Immature natural killer cell (primary cell): ENCODE results near the gene EDN3. TPM values are rescaled to one million over a fixed set of nuclear protein-coding genes. Genes with fewer than 3 reads are reported as not detected.
"Not testable (repeated sequence)": the region's sequence is repeated elsewhere in the genome, so short reads cannot be mapped to it uniquely, and the experiment has no call there.

Source experiments
- DNase-seq, 3 donors: peaks; one replicate each; pipeline ENCODE4 v3.0.0; 2022; ENCODE audit warnings: mixed read lengths in 1 of 3
- H3K27ac Mint-ChIP-seq, 6 donors: one replicate each; pipeline ENCODE4 v1.8.0; 2020; ENCODE audit warnings: mixed read lengths in 6 of 6, mild to moderate bottlenecking in 5 of 6, inconsistent platforms in 4 of 6, moderate library complexity in 3 of 6
- H3K27me3 Mint-ChIP-seq, 3 donors: one replicate each; pipeline ENCODE4 v1.8.0; 2020 to 2021; ENCODE audit warnings: low read depth in 3 of 3, mild to moderate bottlenecking in 3 of 3, mixed read lengths in 3 of 3, moderate library complexity in 3 of 3, inconsistent platforms in 1 of 3
- H3K36me3 Mint-ChIP-seq, 3 donors: one replicate each; pipeline ENCODE4 v1.8.0; 2020; ENCODE audit warnings: mixed read lengths in 3 of 3, inconsistent platforms in 2 of 3, mild to moderate bottlenecking in 2 of 3
- H3K4me1 Mint-ChIP-seq, 2 donors: one replicate each; pipeline ENCODE4 v1.8.0; 2020; ENCODE audit warnings: inconsistent platforms in 2 of 2, mild to moderate bottlenecking in 2 of 2, mixed read lengths in 2 of 2, moderate library complexity in 1 of 2
- H3K4me3 Mint-ChIP-seq, 5 donors: one replicate each; pipeline ENCODE4 v1.8.0; 2020; ENCODE audit warnings: mild to moderate bottlenecking in 5 of 5, mixed read lengths in 5 of 5, inconsistent platforms in 3 of 5, moderate library complexity in 3 of 5
- H3K9me3 Mint-ChIP-seq, 6 donors: one replicate each; pipeline ENCODE4 v1.8.0; 2020; ENCODE audit warnings: mild to moderate bottlenecking in 6 of 6, mixed read lengths in 6 of 6, inconsistent platforms in 4 of 6, moderate library complexity in 3 of 6
- polyA plus RNA-seq, 3 donors: library from polyadenylated mRNA; unstranded; fragments of 300-500 nt; fragmentation: Illumina TruSeq; gene quantifications; one replicate each; pipeline ENCODE4 v1.2.3, GENCODE V29; 2021

Gene EDN3
- polyA plus RNA-seq, 3 donors from 2014 or later: not detected

DNA sequence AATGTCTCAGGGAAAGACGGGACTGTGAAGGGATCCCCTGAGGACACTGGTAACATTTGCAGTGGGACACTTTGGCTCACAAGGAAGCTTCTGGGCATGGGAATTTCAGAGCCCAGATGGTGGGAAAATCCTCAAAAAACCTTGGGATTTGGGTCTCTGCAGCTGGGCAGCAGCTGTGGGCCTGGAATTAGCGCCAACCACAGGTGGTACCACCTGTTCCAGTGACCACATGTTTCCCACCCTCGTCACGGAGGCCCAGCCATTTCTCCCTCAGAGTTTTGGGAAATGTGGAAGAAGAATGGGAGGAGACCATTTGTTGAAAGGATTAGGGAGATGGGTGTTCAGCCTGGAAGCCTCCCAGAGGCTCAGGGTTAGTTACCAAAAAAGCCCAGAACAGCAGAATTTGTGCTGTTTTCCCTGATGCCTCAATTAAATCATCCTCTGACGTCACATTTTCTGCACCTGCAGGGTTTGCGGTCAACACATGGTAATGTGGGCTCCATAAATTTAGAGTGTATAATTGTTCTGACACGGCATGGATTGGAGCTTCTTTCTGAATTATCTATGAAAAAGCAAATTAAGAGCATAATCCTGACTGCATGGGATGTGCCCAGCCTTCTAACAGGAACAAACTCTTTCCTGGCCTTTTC is 34.4 kb downstream of the EDN3 start:
- no peaks in the 10 kb centered on the region for H3K4me1 Mint-ChIP-seq
- H3K9me3 Mint-ChIP-seq: no peaks in the 10 kb centered on the region
- no peaks in the 10 kb centered on the region for H3K36me3 Mint-ChIP-seq
- no peak for DNase-seq
- no peak overlapping the region for H3K27ac Mint-ChIP-seq
- H3K27me3 Mint-ChIP-seq: peaks cover 2 to 6% (median 4%) of the 10 kb centered on the region in 3 donors
- no peak overlapping the region for H3K4me3 Mint-ChIP-seq

DNA sequence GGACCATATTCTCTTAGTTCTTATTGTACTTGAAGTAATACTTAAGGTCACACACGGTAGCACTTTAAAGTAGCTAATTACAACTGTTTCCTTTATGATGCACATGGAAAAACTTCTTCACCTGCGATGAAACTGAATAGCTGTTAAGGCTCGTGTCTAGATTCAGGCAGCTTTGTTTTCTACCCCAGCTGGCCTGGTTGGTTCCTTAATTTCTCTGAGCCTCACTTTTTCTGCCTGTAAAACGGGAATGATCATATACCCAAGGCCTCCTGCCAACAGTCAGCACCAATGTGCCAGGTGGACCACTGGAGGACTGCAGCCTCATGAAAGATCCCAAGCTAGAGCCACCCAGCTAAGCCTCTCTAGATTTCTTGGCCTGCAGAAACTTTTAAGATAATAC is 35.0 kb downstream of the EDN3 start:
- no peaks in the 10 kb centered on the region for H3K36me3 Mint-ChIP-seq
- no peak overlapping the region for H3K27ac Mint-ChIP-seq
- H3K9me3 Mint-ChIP-seq: no peaks in the 10 kb centered on the region
- H3K4me3 Mint-ChIP-seq: no peak overlapping the region
- H3K27me3 Mint-ChIP-seq: peaks cover 2 to 6% (median 5%) of the 10 kb centered on the region in 3 donors
- H3K4me1 Mint-ChIP-seq: no peaks in the 10 kb centered on the region
- DNase-seq: no peak

DNA sequence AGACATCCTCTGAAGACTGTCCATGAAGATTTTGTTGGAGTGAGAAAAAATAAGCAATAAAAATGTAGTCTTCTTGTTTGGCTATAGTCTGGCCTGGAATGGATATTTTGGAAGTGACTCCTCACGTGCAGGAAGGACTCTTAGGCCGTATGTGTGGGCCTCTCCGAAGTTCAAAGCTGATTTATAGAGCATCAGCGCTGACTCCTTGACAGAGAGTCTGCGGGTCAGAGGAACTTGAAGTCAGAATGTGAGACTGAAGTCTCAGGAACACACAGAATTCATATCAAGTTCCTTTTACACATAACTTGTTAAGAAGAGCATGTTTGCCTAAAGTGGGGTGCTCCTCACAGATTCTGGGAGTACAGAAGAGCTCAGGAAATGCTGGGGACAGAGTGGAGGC is 36.1 kb downstream of the EDN3 start:
- Mint-ChIP-seq H3K27ac (no peak overlapping the region), H3K27me3 (peaks cover 2 to 6% (median 2%) of the 10 kb centered on the region in 3 donors), H3K36me3 (no peaks in the 10 kb centered on the region), H3K4me3 (no peak overlapping the region), H3K4me1 (no peaks in the 10 kb centered on the region), H3K9me3 (no peaks in the 10 kb centered on the region)
- no peak for DNase-seq

DNA sequence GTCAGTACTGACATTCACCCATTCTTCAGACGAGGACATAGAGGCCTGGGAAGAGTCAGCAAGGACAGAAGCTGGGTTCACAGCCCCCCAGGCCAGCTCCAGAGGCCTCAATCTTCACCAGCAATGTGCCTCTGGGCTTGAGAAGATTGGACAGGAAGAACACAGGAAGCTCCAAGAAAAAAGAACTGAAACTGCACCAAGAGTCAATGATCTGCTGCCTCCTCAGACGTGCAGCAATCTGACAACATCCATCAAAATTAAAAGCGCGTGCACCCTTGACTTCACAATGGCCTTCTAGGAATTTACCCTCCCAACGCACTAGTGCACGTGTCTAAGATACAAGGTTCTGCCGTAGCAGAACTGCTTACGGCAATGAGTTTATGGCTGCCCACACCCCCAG is 38.0 kb downstream of the EDN3 start:
- H3K4me1 Mint-ChIP-seq, H3K27me3 Mint-ChIP-seq, H3K27ac Mint-ChIP-seq, H3K9me3 Mint-ChIP-seq, H3K36me3 Mint-ChIP-seq, DNase-seq, H3K4me3 Mint-ChIP-seq: not testable (repeated sequence)

DNA sequence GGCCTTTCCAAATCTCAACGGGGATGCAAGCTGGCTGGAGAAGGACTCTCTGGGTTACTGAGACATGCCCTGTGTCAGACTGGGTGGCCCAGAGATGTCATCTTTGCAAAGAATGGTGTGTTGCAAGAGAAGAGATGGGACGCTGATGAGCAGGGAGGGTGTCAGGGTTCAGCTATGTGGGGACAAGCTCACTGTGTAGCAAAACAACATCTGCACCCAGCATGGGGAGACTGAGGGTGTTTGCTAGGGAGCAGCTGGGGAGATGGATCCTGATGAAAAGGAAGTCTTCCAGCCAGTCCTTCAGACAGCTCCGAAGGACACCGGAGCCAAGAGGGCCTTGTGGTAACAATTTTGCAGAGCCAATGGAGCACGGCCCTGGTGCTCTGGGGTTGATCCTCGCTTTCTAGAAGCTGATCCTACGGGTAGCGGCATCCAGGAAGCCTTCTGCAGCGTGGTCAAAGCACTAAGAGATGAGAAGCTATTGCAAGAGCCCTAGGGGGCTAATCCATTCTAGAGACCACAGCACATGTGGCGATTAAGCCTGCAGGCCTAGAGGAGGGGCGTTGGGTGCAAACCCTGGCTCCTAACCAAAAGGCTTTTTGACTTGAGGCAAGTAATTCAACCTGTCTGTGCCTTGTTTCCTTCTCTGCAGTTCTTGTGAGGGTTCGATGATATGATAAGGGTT is 39.9 kb downstream of the EDN3 start:
- Mint-ChIP-seq H3K4me3 (no peak overlapping the region), H3K27me3 (peaks cover 0 to 2% (median 1%) of the 10 kb centered on the region in 3 donors), H3K9me3 (no peaks in the 10 kb centered on the region), H3K4me1 (no peaks in the 10 kb centered on the region), H3K36me3 (no peaks in the 10 kb centered on the region), H3K27ac (no peak overlapping the region)
- no peak for DNase-seq

DNA sequence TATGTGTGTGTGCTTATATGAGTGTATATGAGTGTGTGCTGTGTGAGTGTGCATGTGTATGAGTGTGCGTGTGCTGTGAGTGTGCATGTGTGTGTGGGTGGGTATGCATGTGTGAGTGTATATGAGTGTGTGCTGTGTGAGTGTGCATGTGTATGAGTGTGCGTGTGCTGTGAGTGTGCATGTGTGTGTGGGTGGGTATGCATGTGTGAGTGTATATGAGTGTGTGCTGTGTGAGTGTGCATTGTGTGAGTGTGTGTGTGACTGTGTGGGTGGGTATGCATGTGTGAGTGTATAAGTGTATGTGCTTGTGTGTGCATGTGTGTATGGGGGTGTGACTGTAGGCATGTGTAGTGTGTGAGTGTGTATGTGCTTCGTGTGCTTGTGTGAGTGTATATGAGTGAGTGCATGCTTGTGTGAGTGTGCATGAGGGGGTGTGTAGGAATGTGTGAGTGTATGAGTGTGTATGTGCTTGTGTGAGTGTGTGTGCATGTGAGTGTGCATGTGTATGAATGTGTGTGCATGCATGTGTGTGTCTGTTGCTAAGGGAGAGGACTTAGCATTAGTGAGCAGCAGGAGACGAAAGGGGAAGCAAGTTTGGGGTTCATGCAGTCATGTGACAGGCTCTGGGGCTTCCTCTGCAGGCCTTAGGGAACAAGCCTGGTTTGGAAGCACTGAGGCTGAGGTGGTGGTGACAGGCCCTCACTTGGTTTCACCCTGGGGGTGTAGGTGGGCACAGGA is 41.0 kb downstream of the EDN3 start:
- not testable (repeated sequence) for H3K27me3 Mint-ChIP-seq, H3K36me3 Mint-ChIP-seq, H3K27ac Mint-ChIP-seq, H3K9me3 Mint-ChIP-seq, DNase-seq, H3K4me3 Mint-ChIP-seq, H3K4me1 Mint-ChIP-seq

DNA sequence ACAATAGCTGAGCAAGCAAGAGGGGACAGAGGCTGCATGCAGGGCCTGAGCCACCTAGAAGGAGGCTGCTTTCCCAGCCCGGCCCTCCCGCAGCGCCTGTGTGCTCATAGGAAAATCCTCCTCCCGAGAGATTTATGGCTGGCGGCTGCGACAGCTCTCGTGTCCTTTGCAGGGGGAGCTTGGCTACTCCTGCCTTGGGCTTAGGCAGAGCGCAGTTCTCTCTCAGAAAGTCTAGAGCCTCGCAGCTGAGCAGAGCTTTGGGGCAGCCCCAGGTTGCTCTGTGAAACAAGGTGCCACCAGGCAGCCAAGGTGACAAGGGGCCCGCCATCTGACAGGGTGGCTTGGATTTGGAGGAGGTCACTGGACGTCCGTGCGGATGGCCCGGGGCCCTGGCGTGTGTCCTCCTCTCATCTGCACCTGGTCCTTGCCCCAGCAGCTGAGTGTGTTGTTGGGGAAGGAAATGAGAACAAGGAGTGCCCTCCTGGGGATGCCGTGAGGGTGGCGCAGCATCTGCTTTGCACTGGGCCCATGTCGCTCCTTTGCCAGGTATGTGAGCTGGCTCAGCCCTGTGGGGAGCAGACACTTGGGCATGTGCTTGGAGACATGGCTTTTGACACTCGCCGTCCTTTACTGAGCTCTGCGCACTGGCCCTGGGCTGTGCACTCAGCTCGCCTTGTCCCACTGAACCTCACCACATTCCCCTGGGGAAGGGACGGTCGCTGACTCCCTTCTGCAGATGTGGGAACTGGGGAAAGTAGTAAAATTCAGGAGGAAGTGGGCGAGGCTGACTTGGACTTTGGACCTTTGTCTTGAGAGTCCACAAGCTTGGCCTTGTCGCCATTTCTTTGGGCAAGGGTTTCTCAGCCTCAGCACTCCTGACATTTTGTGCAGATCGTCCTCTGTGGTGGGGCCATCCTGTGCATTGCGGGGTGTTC is 41.9 kb downstream of the EDN3 start:
- Mint-ChIP-seq H3K9me3 (no peaks in the 10 kb centered on the region), H3K27ac (no peak overlapping the region), H3K36me3 (no peaks in the 10 kb centered on the region), H3K4me1 (no peaks in the 10 kb centered on the region), H3K4me3 (no peak overlapping the region), H3K27me3 (peaks cover 0 to 2% (median 1%) of the 10 kb centered on the region in 3 donors)
- DNase-seq: no peak

DNA sequence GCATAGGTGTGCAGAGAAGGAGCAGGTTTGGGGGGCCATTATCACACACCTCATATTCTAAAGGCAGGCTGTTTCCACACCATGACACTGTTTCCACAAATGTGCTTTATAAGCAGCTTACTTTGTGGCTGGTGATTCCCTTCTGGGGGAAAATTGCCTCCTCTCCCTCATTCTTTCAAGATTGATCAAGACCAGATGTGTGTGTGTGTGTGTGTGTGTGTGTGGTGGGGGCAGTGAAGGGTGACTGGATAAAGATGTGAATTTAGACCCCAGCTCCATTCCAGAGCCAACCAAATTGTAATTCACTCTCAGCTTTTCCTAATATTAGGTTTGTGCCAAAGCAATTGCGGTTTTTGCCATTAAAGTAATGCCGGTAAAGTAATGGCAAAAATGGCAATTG is 45.6 kb downstream of the EDN3 start:
- H3K4me3 Mint-ChIP-seq: no peak overlapping the region
- DNase-seq: no peak
- H3K4me1 Mint-ChIP-seq: no peaks in the 10 kb centered on the region
- no peak overlapping the region for H3K27ac Mint-ChIP-seq
- no peaks in the 10 kb centered on the region for H3K9me3 Mint-ChIP-seq
- no peaks in the 10 kb centered on the region for H3K27me3 Mint-ChIP-seq
- no peaks in the 10 kb centered on the region for H3K36me3 Mint-ChIP-seq

DNA sequence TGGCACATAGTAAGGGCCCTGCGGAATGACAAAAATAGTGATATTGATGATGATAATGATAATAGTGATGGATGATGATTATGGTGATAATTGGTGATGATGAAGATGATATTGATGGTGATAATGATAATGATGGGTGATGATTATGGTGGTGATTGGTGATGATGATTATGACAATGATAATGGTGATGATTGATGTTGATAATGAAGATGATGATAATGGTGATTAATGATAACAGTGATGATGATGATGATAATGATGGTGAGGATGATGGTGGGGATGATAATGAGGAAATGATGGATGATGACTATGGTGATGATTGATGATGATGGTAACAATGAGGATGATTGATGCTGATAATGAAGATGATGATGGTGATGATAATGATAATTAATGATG is 48.9 kb downstream of the EDN3 start:
- no peak overlapping the region for H3K4me3 Mint-ChIP-seq
- no peaks in the 10 kb centered on the region for H3K27me3 Mint-ChIP-seq
- no peaks in the 10 kb centered on the region for H3K4me1 Mint-ChIP-seq
- no peaks in the 10 kb centered on the region for H3K36me3 Mint-ChIP-seq
- H3K27ac Mint-ChIP-seq: no peak overlapping the region
- no peaks in the 10 kb centered on the region for H3K9me3 Mint-ChIP-seq
- DNase-seq: no peak

DNA sequence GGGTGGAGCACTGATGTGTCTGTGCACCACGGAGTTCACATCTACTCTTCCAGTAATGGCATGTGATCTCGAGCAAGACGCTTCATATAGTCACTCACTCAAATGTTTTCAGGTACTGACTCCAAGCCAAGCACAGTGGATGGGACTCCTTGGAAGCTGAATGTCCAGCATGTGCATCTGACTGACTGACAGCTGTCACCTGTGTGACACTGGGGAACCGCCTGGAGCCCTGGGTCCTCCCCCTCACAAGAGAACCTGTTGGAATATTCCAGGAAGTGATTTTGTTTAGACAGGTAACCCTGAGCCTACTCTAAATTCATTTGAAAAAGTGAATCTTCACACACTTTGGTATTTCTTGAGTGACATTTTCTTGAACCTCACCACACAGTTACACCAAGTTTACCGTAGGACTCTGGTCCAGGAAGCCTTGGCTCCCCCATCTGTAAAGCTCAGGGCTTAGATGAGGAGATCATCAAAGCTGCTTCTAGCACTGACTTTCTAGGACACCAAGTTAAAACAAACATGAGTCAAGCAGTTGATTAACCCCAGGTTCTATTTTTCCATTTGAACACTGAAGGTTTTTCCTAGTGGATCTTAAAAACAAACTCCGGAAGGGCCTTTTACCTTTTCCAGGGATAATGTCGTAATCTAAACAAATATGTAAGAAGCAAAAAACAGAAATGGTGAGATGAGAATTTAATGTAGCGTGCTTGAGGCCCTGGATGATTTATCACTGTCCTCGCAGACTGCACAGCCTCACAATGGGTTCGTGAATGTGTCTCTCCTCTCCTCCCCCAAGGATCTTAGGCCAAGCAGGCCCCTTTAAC is 50.1 kb downstream of the EDN3 start:
- Mint-ChIP-seq H3K9me3 (no peaks in the 10 kb centered on the region), H3K27me3 (no peaks in the 10 kb centered on the region), H3K4me3 (no peak overlapping the region)

DNA sequence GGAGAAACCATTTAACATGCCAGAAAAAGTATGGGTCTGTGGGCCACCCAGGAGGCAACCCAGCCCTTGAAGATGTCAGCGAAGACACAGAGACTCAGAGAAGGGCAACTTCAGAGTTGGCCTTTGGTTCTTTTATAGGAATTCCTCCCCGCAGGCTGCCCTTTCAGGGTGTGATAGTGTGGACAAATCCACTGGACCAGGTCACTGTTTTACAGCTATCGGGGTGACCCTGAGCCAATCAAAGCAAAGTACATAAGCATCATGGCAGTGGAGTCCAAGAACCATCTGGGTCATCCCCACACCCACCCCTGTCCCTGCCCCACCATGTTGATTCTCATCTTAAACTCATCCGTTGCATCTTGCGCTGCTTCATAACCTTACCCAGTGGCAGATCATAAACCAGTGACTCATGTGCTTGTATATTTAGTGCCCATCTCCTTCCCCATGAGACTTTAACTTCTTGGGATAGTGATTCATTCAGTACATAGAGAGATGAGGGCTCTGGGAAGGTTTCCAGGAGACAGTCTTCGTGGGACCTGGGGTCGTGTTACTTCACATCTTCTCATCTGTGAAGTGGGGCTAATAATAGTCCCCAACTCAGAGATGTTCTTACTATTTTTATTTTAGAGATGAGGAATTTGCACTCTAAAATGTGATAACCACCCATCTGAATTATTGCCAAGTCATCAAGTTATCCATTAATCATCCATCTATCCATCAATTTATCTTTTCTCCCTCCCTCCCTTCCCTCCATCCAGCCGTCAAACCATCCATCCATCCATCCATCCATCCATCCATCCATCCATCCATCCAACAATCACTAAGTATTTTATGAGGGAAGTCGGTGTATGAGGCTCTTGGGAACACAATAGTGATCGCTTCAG is 51.0 kb downstream of the EDN3 start:
- H3K36me3 Mint-ChIP-seq: no peaks in the 10 kb centered on the region
- peak overlapping the region in 1 of 5 donors; percentile 39 for H3K4me3 Mint-ChIP-seq
- H3K4me1 Mint-ChIP-seq: no peaks in the 10 kb centered on the region
- H3K27me3 Mint-ChIP-seq: no peaks in the 10 kb centered on the region
- no peak for DNase-seq
- H3K9me3 Mint-ChIP-seq: no peaks in the 10 kb centered on the region
- H3K27ac Mint-ChIP-seq: no peak overlapping the region

More for the DNA sequence above, 50.1 kb downstream of the EDN3 start:
- no peak for DNase-seq
- H3K4me1 Mint-ChIP-seq: no peaks in the 10 kb centered on the region
- H3K36me3 Mint-ChIP-seq: no peaks in the 10 kb centered on the region
- H3K27ac Mint-ChIP-seq: no peak overlapping the region

DNA sequence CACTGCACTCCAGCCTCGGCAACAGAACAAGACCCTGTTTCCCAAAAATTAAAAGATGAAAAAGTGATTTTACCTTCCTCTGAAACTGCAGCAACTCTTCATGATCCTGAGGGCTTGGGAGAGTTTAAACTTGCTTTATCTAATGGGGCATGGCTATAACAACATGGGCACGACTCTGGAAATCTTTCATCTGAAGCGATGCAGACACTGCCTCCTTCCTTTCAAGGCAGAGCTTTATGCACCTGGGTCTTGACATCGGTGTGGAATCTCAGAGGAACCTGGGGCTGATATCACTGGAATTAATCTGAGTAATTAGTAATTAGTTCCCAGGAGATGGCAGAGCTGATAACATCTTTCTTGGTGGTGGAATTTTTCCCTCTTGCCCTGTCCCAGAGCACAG is 52.1 kb downstream of the EDN3 start:
- Mint-ChIP-seq H3K36me3 (no peaks in the 10 kb centered on the region), H3K9me3 (no peaks in the 10 kb centered on the region), H3K27ac (no peak overlapping the region), H3K27me3 (no peaks in the 10 kb centered on the region), H3K4me3 (no peak overlapping the region), H3K4me1 (no peaks in the 10 kb centered on the region)
- no peak for DNase-seq
